Measurements from ENCODE around the gene RNF5.
A peak's percentile ranks its signal among the peaks of the same experiment; 100 is the strongest.

The RNF5 gene

DNA sequence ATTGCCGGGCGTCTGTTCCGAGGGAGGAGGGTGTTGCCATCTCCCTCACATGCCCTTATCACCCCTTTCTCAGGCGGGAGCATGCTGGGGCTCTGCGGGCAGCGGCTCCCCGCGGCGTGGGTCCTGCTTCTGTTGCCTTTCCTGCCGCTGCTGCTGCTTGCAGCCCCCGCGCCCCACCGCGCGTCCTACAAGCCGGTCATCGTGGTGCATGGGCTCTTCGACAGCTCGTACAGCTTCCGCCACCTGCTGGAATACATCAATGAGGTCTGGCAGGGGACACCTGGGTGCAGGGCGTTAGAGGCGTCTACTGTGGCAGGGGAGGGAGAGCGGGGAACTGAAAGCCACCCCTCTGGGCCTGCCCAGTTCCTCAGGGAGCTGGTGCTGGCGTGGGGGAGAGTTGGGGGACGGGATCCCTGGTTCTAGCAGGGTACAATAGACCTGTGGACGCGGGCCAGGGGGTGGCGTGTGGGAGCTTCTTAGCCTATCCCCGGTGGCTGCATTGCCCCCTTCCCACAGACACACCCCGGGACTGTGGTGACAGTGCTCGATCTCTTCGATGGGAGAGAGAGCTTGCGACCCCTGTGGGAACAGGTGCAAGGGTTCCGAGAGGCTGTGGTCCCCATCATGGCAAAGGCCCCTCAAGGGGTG lies 23.6 kb upstream of the RNF5 start:
- H3K4me3 ChIP-seq (ENCODE audit: low read depth, low read length) = peak overlapping the region; percentile 90
- TF ChIP-seq MYC (IDR thresholded peaks at IDR 0.05; ENCODE audit: low read depth, low read length) (peak; percentile 65), CTCF (IDR thresholded peaks at IDR 0.05; ENCODE audit: low read depth, low read length) (peak; percentile 33), POLR2A (IDR thresholded peaks at IDR 0.05; ENCODE audit: extremely low read depth, insufficient read length) (no peak)
- TF ChIP-seq, protein P1, sequence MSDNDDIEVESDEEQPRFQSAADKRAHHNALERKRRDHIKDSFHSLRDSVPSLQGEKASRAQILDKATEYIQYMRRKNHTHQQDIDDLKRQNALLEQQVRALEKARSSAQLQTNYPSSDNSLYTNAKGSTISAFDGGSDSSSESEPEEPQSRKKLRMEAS (IDR thresholded peaks at IDR 0.05; ENCODE audit: low read depth, low read length) = peak; percentile 70
- DNase-seq (ENCODE audit: low read depth) = peak; percentile 84

- DNase-seq (ENCODE audit: low read depth) = no peak
- no peak overlapping the region for H3K4me3 ChIP-seq (ENCODE audit: low read depth, low read length)
- TF ChIP-seq MYC (IDR thresholded peaks at IDR 0.05; ENCODE audit: low read depth, low read length) (no peak), POLR2A (IDR thresholded peaks at IDR 0.05; ENCODE audit: extremely low read depth, insufficient read length) (no peak), CTCF (IDR thresholded peaks at IDR 0.05; ENCODE audit: low read depth, low read length) (no peak)
- TF ChIP-seq, protein P1 (IDR thresholded peaks at IDR 0.05; ENCODE audit: low read depth, low read length) = no peak
These were observed 21.3 kb upstream of the RNF5 start for GRCh38 chr6:32156891-32157290.

DNA sequence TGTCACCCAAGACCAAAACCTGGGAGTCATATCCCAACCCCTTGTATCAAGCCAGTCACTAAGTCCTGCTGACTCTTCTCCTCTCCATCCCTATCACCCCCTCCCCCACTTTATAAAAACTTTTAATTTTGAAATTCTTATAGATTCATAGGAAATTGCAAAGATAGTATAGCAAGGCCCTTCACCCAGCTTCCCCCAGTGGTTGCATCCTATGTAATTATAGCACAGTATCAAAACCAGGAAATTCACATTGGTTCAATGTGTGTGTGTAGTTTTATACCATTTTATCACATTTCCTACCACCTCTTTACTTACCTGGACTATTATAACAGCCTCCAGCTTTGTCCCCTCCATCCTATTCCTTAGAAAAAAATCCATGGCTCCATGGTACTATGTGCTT lies 20.2 kb upstream of the RNF5 start:
- no peak for TF ChIP-seq MYC (IDR thresholded peaks at IDR 0.05; ENCODE audit: low read depth, low read length)
- TF ChIP-seq CTCF (IDR thresholded peaks at IDR 0.05; ENCODE audit: low read depth, low read length) = no peak
- no peak for TF ChIP-seq POLR2A (IDR thresholded peaks at IDR 0.05; ENCODE audit: extremely low read depth, insufficient read length)
- TF ChIP-seq, protein P1 (IDR thresholded peaks at IDR 0.05; ENCODE audit: low read depth, low read length) = no peak
- no peak overlapping the region for H3K4me3 ChIP-seq (ENCODE audit: low read depth, low read length)
- no peak for DNase-seq (ENCODE audit: low read depth)

DNA sequence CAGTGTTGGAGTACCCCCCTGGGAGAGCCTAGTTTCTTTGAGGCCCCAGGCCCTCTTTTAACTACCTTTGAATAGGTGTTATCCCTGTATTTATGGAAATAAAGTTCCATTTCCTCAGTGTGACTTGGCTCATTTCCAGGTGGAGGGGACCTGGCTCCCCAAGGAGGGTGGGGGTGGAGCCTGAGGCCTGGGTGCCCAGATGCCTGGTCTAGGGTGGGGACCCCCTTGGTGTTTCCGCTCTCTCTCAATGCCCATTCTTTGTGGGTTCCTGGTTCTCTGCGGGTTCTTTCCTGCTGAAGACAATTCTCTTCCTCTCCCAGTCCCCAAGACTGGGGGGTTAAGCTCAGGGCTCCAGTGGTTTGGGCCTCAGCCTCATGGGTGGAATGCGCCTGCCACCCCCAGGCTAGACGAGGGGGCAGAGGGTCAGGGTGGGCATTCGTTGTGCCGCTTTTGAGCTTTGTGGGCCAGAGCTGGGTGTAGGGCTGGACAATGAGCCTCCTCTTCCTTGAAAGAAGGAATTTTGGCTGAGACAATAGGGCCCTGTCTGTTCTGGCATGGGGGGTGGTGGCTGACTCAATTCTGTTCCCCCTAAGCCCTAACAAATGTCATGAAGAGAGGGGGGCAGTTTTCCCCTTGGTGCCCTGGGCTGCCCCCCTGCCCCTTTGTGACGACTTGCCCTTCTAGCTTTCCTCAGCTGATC lies 14.5 kb upstream of the RNF5 start:
- no peak overlapping the region for H3K4me3 ChIP-seq (ENCODE audit: low read depth, low read length)
- DNase-seq (ENCODE audit: low read depth) = no peak
- TF ChIP-seq MYC (IDR thresholded peaks at IDR 0.05; ENCODE audit: low read depth, low read length) (no peak), CTCF (IDR thresholded peaks at IDR 0.05; ENCODE audit: low read depth, low read length) (no peak), POLR2A (IDR thresholded peaks at IDR 0.05; ENCODE audit: extremely low read depth, insufficient read length) (no peak)
- TF ChIP-seq, protein P1 (IDR thresholded peaks at IDR 0.05; ENCODE audit: low read depth, low read length) = no peak

DNA sequence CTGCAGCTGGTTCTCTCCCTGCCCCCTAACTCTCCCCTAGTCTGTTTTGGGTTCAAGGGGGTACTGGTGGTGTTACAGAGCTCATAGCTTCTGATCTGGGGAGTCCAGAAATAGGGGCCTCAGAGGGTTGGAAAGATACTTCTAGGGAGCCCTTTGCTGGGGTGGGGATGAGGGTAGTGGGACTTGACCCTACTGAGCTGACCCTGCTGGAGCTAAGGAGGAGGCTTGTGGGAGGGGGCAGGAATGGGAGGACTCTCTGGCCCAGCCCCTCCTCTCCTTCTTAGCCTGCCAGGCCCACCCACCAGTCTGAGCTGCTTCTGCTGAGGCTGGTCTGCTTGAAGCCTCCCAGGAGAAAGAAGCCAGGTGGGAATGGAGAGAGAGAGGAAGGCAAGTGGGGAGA lies 13.9 kb upstream of the RNF5 start, which contains the start of gene EGFL8:
EGFL8 (plus strand) TSS at position 301 of the 400 bp plus-strand sequence. CDS start 1,571 bp downstream, outside the sequence.
- TF ChIP-seq, protein P1 (IDR thresholded peaks at IDR 0.05; ENCODE audit: low read depth, low read length) = no peak
- TF ChIP-seq CTCF (IDR thresholded peaks at IDR 0.05; ENCODE audit: low read depth, low read length) = no peak
- no peak for TF ChIP-seq POLR2A (IDR thresholded peaks at IDR 0.05; ENCODE audit: extremely low read depth, insufficient read length)
- TF ChIP-seq MYC (IDR thresholded peaks at IDR 0.05; ENCODE audit: low read depth, low read length) = no peak
- no peak for DNase-seq (ENCODE audit: low read depth)
- H3K4me3 ChIP-seq (ENCODE audit: low read depth, low read length) = no peak within 1 kb of the TSS
